ENCODE measurements around the gene SUSD2. TPM values are rescaled to one million over a fixed set of nuclear protein-coding genes. Genes with fewer than 3 reads are reported as not detected.
"Not testable (repeated sequence)": the region's sequence is repeated elsewhere in the genome, so short reads cannot be mapped to it uniquely, and the experiment has no call there.

Gene SUSD2
- total RNA-seq (2014; rRNA removed; shearing (Covaris generic); ENCODE audit: low replicate concordance), result not detected in 2 replicates

DNA sequence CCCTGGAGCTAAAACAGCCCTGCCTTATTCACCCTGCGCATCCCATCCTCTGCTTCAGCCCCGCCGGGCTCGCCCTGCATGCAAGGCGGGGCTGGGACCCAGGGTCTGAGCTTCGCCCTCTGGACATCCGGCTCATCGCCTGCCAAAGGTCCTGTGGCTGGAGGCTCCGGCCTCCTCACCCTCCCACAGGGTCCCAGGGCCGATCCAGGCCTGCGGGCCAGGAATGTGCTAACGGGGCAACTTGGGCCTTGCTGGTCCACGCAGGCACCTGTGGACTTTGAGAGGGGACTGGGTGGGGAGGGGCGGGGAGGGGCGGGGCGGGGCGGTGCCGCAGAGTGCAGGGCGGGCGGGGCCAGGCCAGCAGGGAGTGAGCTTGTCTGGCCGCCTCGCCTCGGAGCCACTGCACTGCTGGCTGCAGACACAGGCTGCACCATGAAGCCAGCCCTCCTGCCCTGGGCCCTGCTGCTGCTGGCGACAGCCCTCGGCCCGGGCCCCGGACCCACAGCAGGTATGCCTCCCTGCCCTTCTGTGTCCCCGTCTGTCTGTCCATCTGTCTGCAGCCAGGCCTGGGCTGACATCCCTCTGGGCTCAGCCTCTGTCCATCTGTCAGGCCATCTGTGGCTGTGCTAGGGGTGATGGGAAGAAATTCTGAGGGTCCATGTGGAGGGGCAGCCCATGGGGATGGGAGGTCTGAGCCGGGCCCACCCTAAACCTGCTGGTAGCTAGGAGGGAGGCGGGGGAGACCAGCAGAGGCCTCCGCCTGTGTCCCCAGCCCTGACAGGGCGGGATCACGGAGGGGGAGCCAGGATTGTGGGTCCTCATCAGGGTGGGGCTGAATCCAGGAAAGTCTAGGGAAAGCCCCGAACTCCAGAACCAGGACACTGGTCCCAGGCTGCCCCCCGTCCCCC is at the start of gene SUSD2:
SUSD2 (plus strand) TSS at position 400 of the 908 bp plus-strand sequence; CDS start at position 433, 33 bp downstream.
- in situ Hi-C loops (cut with HindIII; ENCODE audit: low pct_unique_long_range_greater_than_20kb, low sequenced_read_pairs), result no loop called here
- DNase-seq (ENCODE audit: low read depth), result no peak

GRCh38 chr22:24133187-24133965 is 47.9 kb upstream of the SUSD2 start:
- in situ Hi-C loops (cut with HindIII; ENCODE audit: low pct_unique_long_range_greater_than_20kb, low sequenced_read_pairs), result no loop called here
- no peak for DNase-seq (ENCODE audit: low read depth)

GRCh38 chr22:24134090-24134846 is 47.0 kb upstream of the SUSD2 start:
- in situ Hi-C loops (cut with HindIII; ENCODE audit: low pct_unique_long_range_greater_than_20kb, low sequenced_read_pairs), result no loop called here
- no peak for DNase-seq (ENCODE audit: low read depth)

DNA sequence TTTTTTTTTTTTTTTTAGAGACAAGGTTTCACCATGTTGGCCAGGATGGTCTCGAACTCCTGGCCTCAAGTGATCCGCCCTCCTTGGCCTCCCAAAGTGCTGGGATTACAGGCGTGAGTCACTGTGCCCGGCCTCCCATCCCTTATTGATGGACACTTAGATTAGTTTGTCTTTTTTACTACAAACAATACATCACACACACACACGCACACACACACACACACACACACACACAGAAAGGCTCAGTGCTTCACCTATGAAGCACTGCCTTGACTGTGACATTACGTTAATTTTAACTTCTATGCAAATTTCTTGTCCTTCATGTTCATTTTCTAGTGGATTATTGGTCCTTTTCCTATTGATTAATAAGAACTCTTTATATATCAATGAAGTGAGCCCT is 44.8 kb upstream of the SUSD2 start:
- in situ Hi-C loops (cut with HindIII; ENCODE audit: low pct_unique_long_range_greater_than_20kb, low sequenced_read_pairs), result not testable (repeated sequence)

GRCh38 chr22:24137595-24137994 is 43.7 kb upstream of the SUSD2 start:
- in situ Hi-C loops (cut with HindIII; ENCODE audit: low pct_unique_long_range_greater_than_20kb, low sequenced_read_pairs), result no loop called here
- DNase-seq (ENCODE audit: low read depth), result no peak

More for the DNA sequence above, 44.8 kb upstream of the SUSD2 start:
- not testable (repeated sequence) for DNase-seq (ENCODE audit: low read depth)

DNA sequence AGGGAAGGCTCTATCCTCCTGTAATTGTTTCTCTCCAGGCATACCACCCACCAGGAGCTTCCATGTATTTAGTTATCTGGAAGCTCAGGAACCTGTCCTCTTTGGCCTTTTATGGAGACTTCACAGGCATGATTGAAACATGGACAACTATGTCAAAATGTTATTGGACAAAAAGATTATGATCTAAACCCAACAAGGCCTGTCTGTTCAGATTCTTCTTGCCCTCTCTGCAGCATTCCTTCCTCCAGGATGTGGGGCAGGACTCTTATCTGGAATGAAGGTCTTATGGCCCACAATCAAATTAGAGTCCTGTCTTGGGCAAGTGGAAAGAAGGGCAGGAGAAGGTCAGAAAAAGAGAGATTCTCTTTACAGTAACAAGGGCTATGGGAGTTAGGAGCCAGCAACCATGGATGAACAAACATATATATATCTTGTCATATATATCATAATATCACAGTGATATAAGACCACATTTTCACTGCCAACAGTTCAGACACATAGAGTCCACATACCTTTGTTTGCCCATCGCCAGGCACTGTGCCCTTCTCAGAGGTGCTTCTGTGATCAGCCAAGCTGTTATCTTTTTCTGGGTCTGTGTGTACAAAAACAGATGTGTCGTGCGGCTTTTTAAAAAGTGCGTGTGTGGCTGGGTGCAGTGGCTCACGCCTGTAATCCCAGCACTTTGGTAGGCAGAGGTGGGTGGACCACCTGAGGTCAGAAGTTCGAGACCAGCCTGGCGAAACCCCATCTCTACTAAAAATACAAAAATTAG is 42.5 kb upstream of the SUSD2 start:
- DNase-seq (ENCODE audit: low read depth), result no peak
- in situ Hi-C loops (cut with HindIII; ENCODE audit: low pct_unique_long_range_greater_than_20kb, low sequenced_read_pairs), result no loop called here

GRCh38 chr22:24140357-24140756 is 40.9 kb upstream of the SUSD2 start:
- DNase-seq (ENCODE audit: low read depth), result no peak
- in situ Hi-C loops (cut with HindIII; ENCODE audit: low pct_unique_long_range_greater_than_20kb, low sequenced_read_pairs), result no loop called here

DNA sequence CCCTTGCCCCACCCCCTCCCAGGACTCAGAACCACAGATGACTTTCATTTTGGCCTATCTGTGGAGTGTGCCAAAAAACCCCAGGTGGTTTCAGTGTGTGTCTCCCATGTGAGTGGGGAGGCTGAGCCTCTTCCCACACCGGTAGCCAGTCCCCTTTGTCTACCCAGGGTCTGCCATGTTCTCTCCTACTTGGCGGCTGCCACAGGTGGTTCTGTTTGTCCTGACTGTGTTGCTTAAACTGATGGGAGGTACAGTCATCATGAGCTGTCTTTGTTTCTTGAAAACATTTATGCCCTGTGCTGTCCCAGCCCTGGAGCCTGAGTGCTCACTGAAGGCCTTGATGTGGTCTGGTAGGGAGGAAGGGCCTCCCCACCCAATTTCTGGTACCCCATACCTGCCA is 39.7 kb upstream of the SUSD2 start:
- DNase-seq (ENCODE audit: low read depth), result no peak
- in situ Hi-C loops (cut with HindIII; ENCODE audit: low pct_unique_long_range_greater_than_20kb, low sequenced_read_pairs), result no loop called here

DNA sequence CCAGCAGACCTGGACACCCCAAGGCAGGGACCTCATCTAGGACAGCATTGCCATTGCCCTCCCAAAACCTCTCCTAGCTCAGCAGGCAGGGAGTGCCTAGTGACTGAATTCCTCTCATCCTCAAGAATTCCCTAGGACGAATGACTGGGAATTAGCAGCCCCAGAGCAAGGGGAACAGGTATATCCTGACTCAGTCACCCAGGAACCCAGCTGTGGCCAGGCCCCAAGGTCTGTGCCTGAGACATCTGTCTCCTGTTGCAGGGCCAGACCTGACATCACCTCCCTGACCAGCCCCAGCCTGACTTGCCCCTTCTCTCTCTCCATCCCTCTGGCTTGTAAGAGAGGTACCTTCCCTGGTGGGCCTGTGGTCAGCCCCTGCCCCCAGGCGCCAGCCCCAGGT is 39.0 kb upstream of the SUSD2 start:
- in situ Hi-C loops (cut with HindIII; ENCODE audit: low pct_unique_long_range_greater_than_20kb, low sequenced_read_pairs), result no loop called here
- DNase-seq (ENCODE audit: low read depth), result no peak

GRCh38 chr22:24142831-24143230 is 38.5 kb upstream of the SUSD2 start:
- no peak for DNase-seq (ENCODE audit: low read depth)
- in situ Hi-C loops (cut with HindIII; ENCODE audit: low pct_unique_long_range_greater_than_20kb, low sequenced_read_pairs), result no loop called here

DNA sequence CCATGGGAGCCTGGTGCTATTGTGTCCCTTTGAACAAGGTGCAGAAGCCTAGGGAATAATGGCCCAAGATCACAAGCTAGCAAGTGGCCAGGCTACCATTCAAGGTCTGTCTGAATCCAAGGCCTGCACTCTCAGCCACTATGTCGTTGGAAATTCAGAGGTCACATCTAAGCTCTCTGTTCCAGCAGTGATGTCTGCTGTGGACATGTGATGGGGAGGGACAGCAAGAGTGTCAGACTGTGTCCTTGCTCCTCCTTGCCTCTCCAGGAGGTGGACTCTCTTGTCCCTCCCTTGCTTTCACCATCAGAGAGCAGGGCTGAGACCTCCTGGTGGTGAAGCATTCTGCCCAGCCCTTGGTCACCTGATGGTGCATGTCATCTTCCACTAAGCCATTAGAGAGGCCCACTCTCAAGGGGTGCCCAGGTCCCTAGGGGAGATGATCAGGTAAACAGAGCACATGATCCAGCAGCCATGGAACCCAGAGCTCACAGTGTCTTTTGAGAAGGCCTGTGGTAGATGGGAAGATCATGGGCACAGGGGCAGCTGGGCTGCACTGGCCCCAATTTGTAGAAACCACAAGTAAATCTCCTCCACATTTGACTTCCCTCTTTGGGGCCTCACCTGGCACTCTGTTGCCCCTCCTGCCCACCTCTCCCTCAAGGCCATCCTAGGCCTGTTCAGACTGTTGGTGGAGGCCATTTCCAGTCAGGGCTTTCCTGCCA is 37.1 kb upstream of the SUSD2 start:
- in situ Hi-C loops (cut with HindIII; ENCODE audit: low pct_unique_long_range_greater_than_20kb, low sequenced_read_pairs), result no loop called here
- no peak for DNase-seq (ENCODE audit: low read depth)

DNA sequence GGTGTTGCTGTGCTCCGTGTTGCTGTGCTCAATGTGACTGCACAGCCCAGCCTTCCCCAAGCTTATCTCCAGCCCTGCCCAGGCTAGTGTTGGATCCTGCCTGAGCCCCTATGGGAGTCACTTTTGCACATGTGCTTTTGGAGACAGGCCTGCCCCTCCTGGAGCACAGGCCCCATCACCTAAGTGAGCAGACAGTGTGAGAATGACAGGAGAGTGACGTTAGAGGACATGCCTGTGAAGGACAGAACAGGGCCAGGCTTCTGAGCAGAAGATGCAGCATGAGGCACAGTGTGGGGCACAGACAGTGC is 36.6 kb upstream of the SUSD2 start:
- no peak for DNase-seq (ENCODE audit: low read depth)
- in situ Hi-C loops (cut with HindIII; ENCODE audit: low pct_unique_long_range_greater_than_20kb, low sequenced_read_pairs), result no loop called here

- in situ Hi-C loops (cut with HindIII; ENCODE audit: low pct_unique_long_range_greater_than_20kb, low sequenced_read_pairs), result no loop called here
- DNase-seq (ENCODE audit: low read depth), result no peak
Measured at GRCh38 chr22:24145446-24146193, 35.7 kb upstream of the SUSD2 start.

- in situ Hi-C loops (cut with HindIII; ENCODE audit: low pct_unique_long_range_greater_than_20kb, low sequenced_read_pairs), result no loop called here
Measured at GRCh38 chr22:24146194-24146616, 35.1 kb upstream of the SUSD2 start.

GRCh38 chr22:24146791-24147353 is 34.4 kb upstream of the SUSD2 start:
- in situ Hi-C loops (cut with HindIII; ENCODE audit: low pct_unique_long_range_greater_than_20kb, low sequenced_read_pairs), result no loop called here

More at GRCh38 chr22:24146194-24146616, 35.1 kb upstream of the SUSD2 start:
- DNase-seq (ENCODE audit: low read depth), result no peak

DNA sequence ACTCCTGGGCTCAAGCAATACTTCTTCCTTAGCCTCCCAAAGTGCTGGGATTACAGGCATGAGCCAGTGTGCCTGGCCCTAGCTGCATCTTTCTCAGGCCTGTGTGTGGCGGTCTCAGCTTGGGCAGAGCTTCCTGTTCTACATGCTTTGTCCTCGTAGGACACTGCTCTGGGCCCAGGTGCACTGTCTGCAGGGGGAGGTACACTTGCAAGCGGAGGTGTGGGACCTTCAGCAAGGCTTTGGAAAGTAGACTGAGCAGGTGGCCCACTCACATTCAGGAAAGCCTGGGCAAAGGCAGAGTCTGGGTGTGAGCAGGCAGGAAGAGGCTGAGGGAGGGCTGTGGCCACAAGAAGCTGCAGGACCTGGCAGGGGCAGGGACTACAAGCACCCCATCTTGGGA is 33.6 kb upstream of the SUSD2 start:
- no peak for DNase-seq (ENCODE audit: low read depth)
- in situ Hi-C loops (cut with HindIII; ENCODE audit: low pct_unique_long_range_greater_than_20kb, low sequenced_read_pairs), result no loop called here

More at GRCh38 chr22:24146791-24147353, 34.4 kb upstream of the SUSD2 start:
- peak; percentile 47 for DNase-seq (ENCODE audit: low read depth)

Data from Caki2 (cell line).